ENCODE data around the gene TFF3.

The TFF3 gene

GRCh38 chr21:42346866-42347600 is 31.8 kb upstream of the TFF3 start:
- DNase-seq: no peak

GRCh38 chr21:42346441-42346840 is 31.2 kb upstream of the TFF3 start:
- no peak for DNase-seq

GRCh38 chr21:42344631-42345030 is 29.4 kb upstream of the TFF3 start:
- no peak for DNase-seq

- no peak for DNase-seq
Measured at GRCh38 chr21:42343963-42344510, 28.8 kb upstream of the TFF3 start.

GRCh38 chr21:42343556-42343955 is 28.3 kb upstream of the TFF3 start:
- no peak for DNase-seq

GRCh38 chr21:42343101-42343500 is 27.9 kb upstream of the TFF3 start:
- no peak for DNase-seq

GRCh38 chr21:42341776-42342542 is 26.8 kb upstream of the TFF3 start:
- DNase-seq: no peak

- no peak for DNase-seq
Measured at GRCh38 chr21:42340187-42341050, 25.2 kb upstream of the TFF3 start.

GRCh38 chr21:42338729-42339715 is 23.8 kb upstream of the TFF3 start:
- DNase-seq: no peak

GRCh38 chr21:42337830-42338728 is 22.9 kb upstream of the TFF3 start:
- DNase-seq: peak; percentile 84

- no peak for DNase-seq
Measured at GRCh38 chr21:42337276-42337675, 22.1 kb upstream of the TFF3 start.

GRCh38 chr21:42336054-42336453 is 20.8 kb upstream of the TFF3 start:
- DNase-seq: no peak

- no peak for DNase-seq
Measured at GRCh38 chr21:42332557-42333317, 17.5 kb upstream of the TFF3 start.

- DNase-seq: no peak
Measured at GRCh38 chr21:42331660-42332059, 16.5 kb upstream of the TFF3 start.

- DNase-seq: no peak
Measured at GRCh38 chr21:42330380-42331371, 15.5 kb upstream of the TFF3 start.

GRCh38 chr21:42324896-42325295 is 9.7 kb upstream of the TFF3 start:
- no peak for DNase-seq

GRCh38 chr21:42321845-42322244 is 6.6 kb upstream of the TFF3 start:
- DNase-seq: no peak

GRCh38 chr21:42321231-42321630 is 6.0 kb upstream of the TFF3 start:
- DNase-seq: no peak

GRCh38 chr21:42320791-42321190 is 5.6 kb upstream of the TFF3 start:
- no peak for DNase-seq

Data from CD4-positive, alpha-beta T cell treated with Interleukin-21 for 1 hour (primary cell).